ENCODE results near the gene TRPM6. TPM values are rescaled to one million over a fixed set of nuclear protein-coding genes. Genes with fewer than 3 reads are reported as not detected.

Gene TRPM6
- total RNA-seq, 1 experiment from 2014 or later = not detected

GRCh38 chr9:74719306-74719705 lies 168.4 kb downstream of the TRPM6 start:
- no peak for DNase-seq (ENCODE audit: low spot score)

- no peak for DNase-seq (ENCODE audit: low spot score)
Observed at GRCh38 chr9:74718709-74719108, 169.0 kb downstream of the TRPM6 start.

- DNase-seq (ENCODE audit: low spot score) = no peak
Observed at GRCh38 chr9:74711341-74711740, 176.4 kb downstream of the TRPM6 start.

GRCh38 chr9:74697535-74697934 lies 190.2 kb downstream of the TRPM6 start:
- no peak for DNase-seq (ENCODE audit: low spot score)

GRCh38 chr9:74696520-74696919 lies 191.2 kb downstream of the TRPM6 start:
- no peak for DNase-seq (ENCODE audit: low spot score)

- DNase-seq (ENCODE audit: low spot score) = no peak
Observed at GRCh38 chr9:74691058-74691457, 196.7 kb downstream of the TRPM6 start.

GRCh38 chr9:74683322-74683721 lies 204.4 kb downstream of the TRPM6 start:
- DNase-seq (ENCODE audit: low spot score) = no peak

GRCh38 chr9:74681906-74682305 lies 205.8 kb downstream of the TRPM6 start:
- no peak for DNase-seq (ENCODE audit: low spot score)

- DNase-seq (ENCODE audit: low spot score) = no peak
Observed at GRCh38 chr9:74674077-74674476, 213.6 kb downstream of the TRPM6 start.

Small RNA genes lying within 50 kb of the gene (small RNA-seq; reads per million reads assigned to genes)
- gene RNU6-445P = not detected

Other genes with a start within 250 kb of the TRPM6 start
- 6.1 and 8.0 TPM in 2 replicates for gene C9orf40, start 65.0 kb upstream of the TRPM6 start, total RNA-seq (2014; rRNA removed; shearing (Covaris generic))
- gene CARNMT1, start 140.4 kb upstream of the TRPM6 start, total RNA-seq (2014; rRNA removed; shearing (Covaris generic)) = 41.3 and 41.8 TPM in 2 replicates
- gene NMRK1, start 200.2 kb upstream of the TRPM6 start, total RNA-seq (2014; rRNA removed; shearing (Covaris generic)) = 2.3 and 5.1 TPM in 2 replicates
- 32.1 and 36.6 TPM in 2 replicates for gene OSTF1, start 200.6 kb upstream of the TRPM6 start, total RNA-seq (2014; rRNA removed; shearing (Covaris generic))

Measured in HT-29 (cell line).